ENCODE data around the gene MTF2. TPM values are rescaled to one million over a fixed set of nuclear protein-coding genes. Genes with fewer than 3 reads are reported as not detected.
A peak's percentile ranks its signal among the peaks of the same experiment; 100 is the strongest.
"Not testable (repeated sequence)": the region's sequence is repeated elsewhere in the genome, so short reads cannot be mapped to it uniquely, and the experiment has no call there.

MTF2 gene
- polyA plus RNA-seq (2011; rRNA removed): 11.6 and 13.2 TPM in 2 replicates
- 11.6 and 19.2 TPM in 2 replicates for polyA minus RNA-seq (2011; rRNA and poly(A)+ RNA removed)

DNA sequence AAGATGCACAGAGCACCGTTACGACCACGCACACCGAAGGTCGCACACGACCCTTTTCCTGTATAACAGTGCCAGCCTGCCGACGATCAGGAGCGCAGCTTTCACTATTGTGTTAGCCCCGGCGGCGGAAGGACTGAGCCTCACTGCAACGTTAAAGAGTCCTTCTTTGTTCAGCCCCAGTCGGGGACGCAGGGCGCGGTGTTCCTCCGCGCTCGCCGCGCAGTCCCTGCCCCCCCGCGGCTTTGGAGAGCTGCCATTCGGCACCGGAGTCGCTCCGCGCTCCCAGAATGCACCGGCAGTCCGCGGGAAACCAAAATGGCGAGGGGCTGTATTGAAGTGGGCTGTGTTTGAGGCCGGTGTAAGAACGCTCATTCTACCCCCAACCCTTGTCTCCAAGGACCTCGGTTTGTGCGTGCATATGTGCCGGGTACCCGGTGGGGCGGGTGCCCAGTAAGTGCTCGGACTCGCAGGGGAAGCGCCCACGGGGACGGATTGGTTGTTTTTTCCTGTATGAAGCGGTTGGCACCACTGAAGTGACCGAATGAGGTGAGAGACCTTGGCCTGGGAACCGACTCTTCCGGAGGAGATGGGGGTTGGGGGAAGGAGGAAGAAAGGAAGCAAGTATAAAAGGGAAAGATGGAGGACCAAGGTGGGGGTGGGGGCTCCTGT lies at the start of gene MTF2:
Gene MTF2, plus strand, starts transcription at position 298 of the 669 bp plus-strand sequence. Its CDS starts 244 bp downstream, at position 542.
- ChIA-PET CTCF (interaction anchor here (0.5 to 1.9 kb wide), 5 partner anchors 17 to 772 kb away, joined by 3 to 5 read pairs (median 4); no protein-coding TSS in a partner anchor), POLR2A (interaction anchor here (0.6 kb wide), 1 partner anchor 100 kb away, joined by 7 read pairs; no protein-coding TSS in a partner anchor)
- no peaks in the 10 kb centered on the region for H3K36me3 ChIP-seq (ENCODE audit: control insufficient read depth, insufficient read depth, low read length)
- H3K4me3 ChIP-seq (ENCODE audit: low read depth, low read length): peak within 1 kb of the TSS; percentile 75
- no peaks in the 10 kb centered on the region for H3K27me3 ChIP-seq (ENCODE audit: control insufficient read depth, insufficient read depth, low read length)
- peak; percentile 65 for DNase-seq (ENCODE audit: low read depth)
- TF ChIP-seq, protein P1, sequence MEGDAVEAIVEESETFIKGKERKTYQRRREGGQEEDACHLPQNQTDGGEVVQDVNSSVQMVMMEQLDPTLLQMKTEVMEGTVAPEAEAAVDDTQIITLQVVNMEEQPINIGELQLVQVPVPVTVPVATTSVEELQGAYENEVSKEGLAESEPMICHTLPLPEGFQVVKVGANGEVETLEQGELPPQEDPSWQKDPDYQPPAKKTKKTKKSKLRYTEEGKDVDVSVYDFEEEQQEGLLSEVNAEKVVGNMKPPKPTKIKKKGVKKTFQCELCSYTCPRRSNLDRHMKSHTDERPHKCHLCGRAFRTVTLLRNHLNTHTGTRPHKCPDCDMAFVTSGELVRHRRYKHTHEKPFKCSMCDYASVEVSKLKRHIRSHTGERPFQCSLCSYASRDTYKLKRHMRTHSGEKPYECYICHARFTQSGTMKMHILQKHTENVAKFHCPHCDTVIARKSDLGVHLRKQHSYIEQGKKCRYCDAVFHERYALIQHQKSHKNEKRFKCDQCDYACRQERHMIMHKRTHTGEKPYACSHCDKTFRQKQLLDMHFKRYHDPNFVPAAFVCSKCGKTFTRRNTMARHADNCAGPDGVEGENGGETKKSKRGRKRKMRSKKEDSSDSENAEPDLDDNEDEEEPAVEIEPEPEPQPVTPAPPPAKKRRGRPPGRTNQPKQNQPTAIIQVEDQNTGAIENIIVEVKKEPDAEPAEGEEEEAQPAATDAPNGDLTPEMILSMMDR (IDR thresholded peaks at IDR 0.05; ENCODE audit: insufficient read depth, low read depth, low read length): no peak

DNA sequence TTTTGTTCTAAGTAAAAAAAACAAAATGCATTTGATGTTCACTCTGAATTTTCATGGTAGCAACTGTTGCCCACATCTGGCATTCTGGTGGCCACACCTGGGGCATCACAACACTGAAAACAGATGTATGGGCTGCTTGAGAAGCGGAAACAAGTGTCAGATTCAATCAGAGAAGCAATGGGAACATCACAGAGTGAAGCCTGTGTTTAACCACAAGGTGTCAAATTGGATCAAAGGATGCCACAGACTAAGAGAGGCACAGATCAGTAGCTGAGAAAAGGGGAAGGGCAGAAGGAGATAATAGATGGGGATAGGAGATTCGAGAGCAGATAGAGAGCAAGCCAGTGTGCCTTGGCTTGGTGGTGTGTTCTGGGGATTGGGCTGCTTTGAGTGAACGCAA lies 49.8 kb upstream of the MTF2 start:
- TF ChIP-seq, protein P1 (IDR thresholded peaks at IDR 0.05; ENCODE audit: insufficient read depth, low read depth, low read length): no peak
- CTCF ChIA-PET: interaction anchor here (0.9 to 1.1 kb wide), 2 partner anchors 8 to 35 kb away, joined by 3 read pairs; no protein-coding TSS in a partner anchor
- Histone ChIP-seq H3K4me3 (ENCODE audit: low read depth, low read length) (no peak overlapping the region), H3K27me3 (ENCODE audit: control insufficient read depth, insufficient read depth, low read length) (peaks cover 6% of the 10 kb centered on the region), H3K36me3 (ENCODE audit: control insufficient read depth, insufficient read depth, low read length) (no peaks in the 10 kb centered on the region)
- no peak for DNase-seq (ENCODE audit: low read depth)
- POLR2A ChIA-PET: no interaction called here

DNA sequence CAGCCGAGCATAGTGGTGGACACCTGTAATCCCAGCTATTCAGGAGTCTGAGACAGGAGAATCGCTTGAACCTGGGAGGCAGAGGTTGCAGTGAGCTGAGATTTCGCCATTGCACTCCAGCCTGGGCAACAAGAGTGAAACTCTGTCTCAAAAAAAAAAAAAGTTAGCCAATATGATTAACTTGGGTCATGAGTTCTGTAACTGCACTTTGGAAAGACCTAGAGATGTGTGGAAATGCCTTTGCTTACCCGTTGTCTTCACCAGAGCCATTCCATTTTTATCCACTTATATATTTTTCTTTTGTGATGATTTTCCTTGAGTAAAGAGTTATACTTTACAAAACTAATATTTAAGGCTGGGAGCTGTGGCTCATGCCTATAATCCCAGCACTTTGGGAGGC lies 48.9 kb upstream of the MTF2 start:
- CTCF ChIA-PET: interaction anchor here (0.9 to 1.1 kb wide), 2 partner anchors 9 to 36 kb away, joined by 3 read pairs; no protein-coding TSS in a partner anchor
- DNase-seq (ENCODE audit: low read depth); POLR2A ChIA-PET; H3K4me3 ChIP-seq (ENCODE audit: low read depth, low read length); H3K27me3 ChIP-seq (ENCODE audit: control insufficient read depth, insufficient read depth, low read length); H3K36me3 ChIP-seq (ENCODE audit: control insufficient read depth, insufficient read depth, low read length): not testable (repeated sequence)

DNA sequence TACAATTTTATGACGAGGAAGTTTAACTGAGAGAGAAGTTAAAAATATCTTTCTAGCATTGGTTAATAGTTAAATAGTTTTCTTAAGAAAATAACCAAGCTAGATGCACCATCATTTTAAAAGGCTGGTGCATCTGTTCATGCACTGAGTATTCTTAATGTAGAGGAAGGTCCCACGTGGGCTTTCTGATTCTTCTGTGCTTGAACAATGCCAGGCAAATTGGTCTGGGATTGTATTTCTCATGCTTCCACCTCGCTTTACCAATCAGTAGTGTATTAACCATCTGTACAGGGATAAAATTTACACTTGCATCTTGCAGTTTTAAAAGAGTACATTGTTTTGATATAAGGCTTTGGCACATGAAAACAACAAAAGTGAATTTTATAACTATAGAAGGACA lies 47.4 kb upstream of the MTF2 start:
- Histone ChIP-seq H3K36me3 (ENCODE audit: control insufficient read depth, insufficient read depth, low read length) (no peaks in the 10 kb centered on the region), H3K4me3 (ENCODE audit: low read depth, low read length) (no peak overlapping the region), H3K27me3 (ENCODE audit: control insufficient read depth, insufficient read depth, low read length) (peaks cover 10% of the 10 kb centered on the region)
- CTCF ChIA-PET: interaction anchor here (0.8 kb wide), 1 partner anchor 17 kb away, joined by 3 read pairs; no protein-coding TSS in a partner anchor
- TF ChIP-seq, protein P1 (IDR thresholded peaks at IDR 0.05; ENCODE audit: insufficient read depth, low read depth, low read length): no peak
- no peak for DNase-seq (ENCODE audit: low read depth)
- POLR2A ChIA-PET: no interaction called here

DNA sequence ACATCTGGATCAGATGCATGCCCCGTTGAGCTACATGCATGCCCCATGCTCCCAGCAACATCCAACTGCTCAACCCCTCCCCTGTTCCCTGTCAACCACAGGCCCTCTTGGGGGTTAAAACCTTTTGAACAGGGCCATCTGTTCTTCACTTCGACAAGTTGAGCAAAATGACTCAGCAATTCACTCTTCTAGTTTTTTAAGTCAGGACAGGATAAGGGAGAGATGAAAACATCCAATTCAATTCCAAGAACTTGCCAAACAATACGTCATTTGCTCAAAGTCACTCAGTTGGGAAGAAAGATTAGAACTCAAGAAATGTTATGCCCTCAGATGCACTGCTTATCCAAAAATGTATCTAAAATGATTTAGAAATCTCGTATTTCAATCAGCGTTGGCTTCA lies 46.1 kb upstream of the MTF2 start:
- POLR2A ChIA-PET: no interaction called here
- CTCF ChIA-PET: no interaction called here
- Histone ChIP-seq H3K36me3 (ENCODE audit: control insufficient read depth, insufficient read depth, low read length) (no peaks in the 10 kb centered on the region), H3K27me3 (ENCODE audit: control insufficient read depth, insufficient read depth, low read length) (peaks cover 10% of the 10 kb centered on the region), H3K4me3 (ENCODE audit: low read depth, low read length) (no peak overlapping the region)
- TF ChIP-seq, protein P1 (IDR thresholded peaks at IDR 0.05; ENCODE audit: insufficient read depth, low read depth, low read length): no peak
- no peak for DNase-seq (ENCODE audit: low read depth)

Data from BJ (cell line).